Right atrium auricular region (tissue), 2 donors: ENCODE data around the gene TMEM33. TPM values are rescaled to one million over a fixed set of nuclear protein-coding genes. Genes with fewer than 3 reads are reported as not detected.
A peak's percentile ranks its signal among the peaks of the same experiment; 100 is the strongest.

Experiments
- DNase-seq: peaks from one replicate; pipeline ENCODE4 v3.0.0-alpha.2; 2019; ENCODE audit warnings: low spot score
- H3K27ac ChIP-seq, 2 donors: fragments of 200-600 bp; sonication (generic); 1 replicate in 1 of 2; 2 replicates in 1 of 2; pipeline ENCODE4 v1.5.1; 2016 to 2019
- H3K27me3 ChIP-seq, 2 donors: fragments of 200-600 bp; sonication (generic); one replicate each; pipeline versions ENCODE4 v1.5.1 to v1.6.0; 2017 to 2019
- H3K36me3 ChIP-seq: fragments of 200-600 bp; sonication (generic); one replicate; pipeline ENCODE4 v1.5.1; 2016
- H3K4me1 ChIP-seq, 2 donors: fragments of 200-600 bp; sonication (generic); one replicate each; pipeline versions ENCODE4 v1.5.1 to v1.6.0; 2017 to 2019
- H3K4me3 ChIP-seq, 2 donors: fragments of 200-600 bp; sonication (generic); 1 replicate in 1 of 2; 2 replicates in 1 of 2; pipeline ENCODE4 v1.5.1; 2017 to 2019; ENCODE audit warnings: mild to moderate bottlenecking in 1 of 2, moderate library complexity in 1 of 2
- H3K9me3 ChIP-seq, 2 donors: fragments of 200-600 bp; sonication (generic); one replicate each; pipeline ENCODE4 v1.5.1; 2019
- CTCF ChIP-seq, 2 donors: fragments of 200-600 bp; sonication (generic); IDR thresholded peaks; one replicate each; pipeline ENCODE4 v1.5.1; 2019; ENCODE audit warnings: antibody characterized with exemption in 2 of 2
- total RNA-seq, 2 donors: library from RNA; depleted of rRNA; stranded (reverse); fragments of >200 nt; gene quantifications; one replicate each; pipeline ENCODE4 v1.1.0, GENCODE V29; 2016

The TMEM33 gene
- total RNA-seq, 2 donors from 2014 or later = 18.2 to 27.1 TPM

DNA sequence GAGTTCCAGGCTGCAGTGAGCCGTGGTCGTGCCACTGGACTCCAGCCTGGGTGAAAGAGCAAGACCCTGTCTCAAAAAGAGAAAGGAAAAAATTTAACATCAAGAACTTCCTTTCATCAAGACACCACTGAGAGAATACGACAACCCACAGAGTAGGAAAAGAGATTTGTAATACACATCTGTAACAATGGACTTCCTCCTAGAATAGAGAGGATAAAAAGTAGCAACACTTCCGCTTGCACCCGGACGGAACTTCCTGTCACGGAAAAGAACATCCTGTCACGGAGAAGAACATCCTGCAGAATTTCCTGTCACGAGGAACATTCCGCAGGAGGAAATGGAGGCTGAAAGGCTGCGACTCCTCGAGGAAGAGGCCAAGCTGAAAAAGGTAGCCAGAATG lies 46.2 kb downstream of the TMEM33 start, which contains the start of gene DCAF4L1:
Gene DCAF4L1, plus strand, starts transcription at position 301 of the 400 bp plus-strand sequence. Its CDS starts 37 bp downstream, at position 338.
- DNase-seq = no peak
- TF ChIP-seq CTCF (IDR thresholded peaks at IDR 0.05) = no peak
- no peaks in the 10 kb centered on the region for H3K27me3 ChIP-seq

DNA sequence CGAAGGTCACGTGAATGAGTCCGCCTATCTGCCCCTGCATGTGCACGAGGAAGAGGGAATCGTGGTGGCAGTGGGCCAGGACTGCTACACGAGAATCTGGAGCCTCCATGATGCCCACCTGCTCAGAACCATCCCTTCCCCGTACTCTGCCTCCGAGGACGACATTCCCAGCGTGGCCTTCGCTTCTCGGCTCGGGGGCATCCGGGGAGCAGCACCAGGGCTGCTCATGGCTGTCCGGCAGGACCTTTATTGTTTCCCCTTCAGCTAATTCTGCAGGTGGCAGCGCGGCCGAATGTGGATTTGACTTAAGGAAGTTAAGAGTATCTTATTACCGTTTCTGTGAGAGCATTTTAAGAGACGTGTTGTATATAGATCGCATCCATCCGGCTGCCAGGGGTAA lies 47.5 kb downstream of the TMEM33 start:
- DNase-seq = no peak
- H3K4me1 ChIP-seq = no peaks in the 10 kb centered on the region
- no peak overlapping the region for H3K27ac ChIP-seq
- no peaks in the 10 kb centered on the region for H3K27me3 ChIP-seq
- H3K9me3 ChIP-seq = no peaks in the 10 kb centered on the region
- no peaks in the 10 kb centered on the region for H3K36me3 ChIP-seq
- no peak for TF ChIP-seq CTCF (IDR thresholded peaks at IDR 0.05)
- H3K4me3 ChIP-seq = no peak overlapping the region

More for the DNA sequence above, 46.2 kb downstream of the TMEM33 start, which contains the start of gene DCAF4L1:
- Histone ChIP-seq H3K36me3 (no peaks in the 10 kb centered on the region), H3K4me3 (no peak within 1 kb of the TSS), H3K9me3 (no peaks in the 10 kb centered on the region), H3K27ac (no peak within 1 kb of the TSS), H3K4me1 (no peaks in the 10 kb centered on the region)

- Histone ChIP-seq H3K27me3 (no peaks in the 10 kb centered on the region), H3K27ac (no peak overlapping the region), H3K4me1 (peaks cover 0 to 15% of the 10 kb centered on the region in 2 donors), H3K9me3 (no peaks in the 10 kb centered on the region), H3K36me3 (no peaks in the 10 kb centered on the region), H3K4me3 (no peak overlapping the region)
- TF ChIP-seq CTCF (IDR thresholded peaks at IDR 0.05) = no peak
- no peak for DNase-seq
These were observed 49.9 kb downstream of the TMEM33 start for GRCh38 chr4:41985151-41985550.

DNA sequence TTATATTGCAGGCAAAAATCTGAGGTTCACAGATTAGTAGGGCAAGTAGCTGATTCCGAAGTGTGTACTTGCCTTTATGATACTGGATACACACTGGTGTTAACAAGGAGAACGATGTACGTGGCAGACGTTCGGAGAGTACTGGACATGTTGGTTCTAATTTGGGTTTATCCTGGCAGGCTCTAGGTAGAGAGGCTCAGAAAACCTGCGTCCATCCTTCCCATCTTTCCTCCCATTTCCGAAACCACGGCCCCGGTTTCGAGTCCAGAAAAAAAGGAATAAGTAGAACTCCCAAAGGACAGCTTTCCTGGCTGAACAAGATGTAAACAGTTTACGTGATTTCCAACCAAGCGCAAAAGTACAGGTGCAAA lies 54.8 kb downstream of the TMEM33 start:
- DNase-seq = no peak
- no peaks in the 10 kb centered on the region for H3K9me3 ChIP-seq
- peak overlapping the region; percentile 80 to 97 for H3K4me3 ChIP-seq
- peak overlapping the region; percentile 85 to 93 for H3K27ac ChIP-seq
- no peak for TF ChIP-seq CTCF (IDR thresholded peaks at IDR 0.05)
- H3K4me1 ChIP-seq = peaks cover 0 to 33% of the 10 kb centered on the region in 2 donors
- H3K36me3 ChIP-seq = no peaks in the 10 kb centered on the region
- H3K27me3 ChIP-seq = no peaks in the 10 kb centered on the region

DNA sequence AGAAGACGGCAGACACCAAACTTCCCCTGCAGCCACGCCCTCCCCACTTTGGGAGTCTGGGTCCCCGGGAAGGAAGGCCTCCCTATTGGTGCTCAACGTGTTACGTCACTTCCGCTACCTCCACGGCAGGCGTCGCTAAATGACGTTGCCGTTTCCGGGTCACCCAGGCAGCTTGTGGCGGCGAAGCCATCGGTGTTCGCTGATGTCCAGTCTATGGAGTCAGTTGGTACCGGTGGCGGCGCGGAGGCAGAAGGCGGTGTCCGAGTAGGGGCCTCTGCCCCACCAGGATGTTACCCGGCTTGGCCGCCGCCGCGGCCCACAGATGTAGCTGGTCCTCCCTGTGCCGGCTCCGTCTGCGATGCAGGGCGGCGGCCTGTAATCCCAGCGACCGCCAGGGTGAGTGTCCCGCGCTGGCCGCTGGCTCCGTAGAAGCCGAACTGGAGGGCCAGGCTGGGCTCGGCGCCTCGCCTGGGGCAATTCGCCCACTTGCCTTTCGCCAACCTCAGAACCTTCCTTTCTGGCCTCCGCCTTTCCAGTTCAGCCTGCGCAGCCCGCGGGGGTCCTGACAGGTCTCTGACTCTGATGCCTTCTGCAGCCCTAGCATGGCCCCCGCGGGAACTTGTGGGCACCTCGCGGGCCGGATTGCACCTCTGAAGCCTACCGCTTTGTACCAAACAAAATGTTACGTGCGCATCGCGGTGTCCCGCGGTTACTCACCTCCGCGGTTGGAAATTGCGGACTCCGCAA lies 55.3 kb downstream of the TMEM33 start, which contains the start of gene SLC30A9:
Gene SLC30A9, plus strand, starts transcription at position 166 of the 747 bp plus-strand sequence. Its CDS starts 122 bp downstream, at position 288.
- peak in 1 of 2 donors; percentile 52 for TF ChIP-seq CTCF (IDR thresholded peaks at IDR 0.05)
- no peaks in the 10 kb centered on the region for H3K36me3 ChIP-seq
- peaks cover 0 to 33% of the 10 kb centered on the region in 2 donors for H3K4me1 ChIP-seq
- DNase-seq = peak; percentile 97
- H3K27me3 ChIP-seq = no peaks in the 10 kb centered on the region
- H3K9me3 ChIP-seq = no peaks in the 10 kb centered on the region
- peak within 1 kb of the TSS; percentile 85 to 93 for H3K27ac ChIP-seq
- peak within 1 kb of the TSS; percentile 80 to 97 for H3K4me3 ChIP-seq
